Bone marrow (tissue), 2 donors: Measurements from ENCODE around the gene UBAC1.

Experiments used
- DNase-seq, 2 donors: peaks; one replicate each; lab custom pipeline; 2025; lab: John Stamatoyannopoulos, UW

Gene UBAC1

DNA sequence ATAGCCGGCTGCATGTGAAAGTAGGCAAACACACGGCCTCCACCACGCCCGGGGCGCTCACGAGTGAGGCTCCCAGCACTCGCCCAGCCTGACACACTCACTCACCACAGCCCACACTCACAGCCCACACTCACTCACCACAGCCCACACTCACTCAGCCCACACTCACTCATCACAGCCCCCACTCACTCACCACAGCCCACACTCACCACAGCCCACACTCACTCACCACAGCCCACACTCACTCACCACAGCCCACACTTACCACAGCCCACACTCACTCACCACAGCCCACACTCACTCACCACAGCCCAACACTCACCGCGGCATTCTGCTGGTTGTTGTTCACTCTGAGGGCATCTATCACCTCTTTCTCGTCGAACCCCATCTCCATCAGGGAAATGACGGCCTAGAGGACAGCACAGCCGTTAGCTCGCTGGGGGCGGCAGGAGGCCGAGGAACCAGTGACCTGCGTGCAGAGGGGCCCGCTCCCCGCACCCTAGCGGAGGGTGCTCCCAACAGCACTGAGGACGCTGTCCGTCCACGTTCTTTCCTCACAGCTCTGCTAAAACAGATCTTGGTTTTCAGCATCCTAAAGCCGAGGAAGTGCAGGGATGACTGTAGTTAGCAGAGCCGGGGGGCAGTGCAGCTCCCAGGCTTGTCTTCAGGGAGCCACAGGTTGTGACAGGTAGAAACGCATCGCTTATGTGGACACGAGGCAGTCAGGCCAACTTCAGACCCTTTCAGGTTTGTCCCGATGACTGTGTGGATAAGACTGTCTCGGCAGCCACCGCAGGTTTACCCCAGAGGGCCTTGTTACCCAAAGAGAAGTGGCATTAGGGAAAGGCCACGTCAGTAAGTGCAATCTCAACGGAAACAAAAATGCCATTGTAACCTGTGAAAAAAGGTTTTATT, 21.6 kb downstream of the UBAC1 start:
- no peak for DNase-seq

DNA sequence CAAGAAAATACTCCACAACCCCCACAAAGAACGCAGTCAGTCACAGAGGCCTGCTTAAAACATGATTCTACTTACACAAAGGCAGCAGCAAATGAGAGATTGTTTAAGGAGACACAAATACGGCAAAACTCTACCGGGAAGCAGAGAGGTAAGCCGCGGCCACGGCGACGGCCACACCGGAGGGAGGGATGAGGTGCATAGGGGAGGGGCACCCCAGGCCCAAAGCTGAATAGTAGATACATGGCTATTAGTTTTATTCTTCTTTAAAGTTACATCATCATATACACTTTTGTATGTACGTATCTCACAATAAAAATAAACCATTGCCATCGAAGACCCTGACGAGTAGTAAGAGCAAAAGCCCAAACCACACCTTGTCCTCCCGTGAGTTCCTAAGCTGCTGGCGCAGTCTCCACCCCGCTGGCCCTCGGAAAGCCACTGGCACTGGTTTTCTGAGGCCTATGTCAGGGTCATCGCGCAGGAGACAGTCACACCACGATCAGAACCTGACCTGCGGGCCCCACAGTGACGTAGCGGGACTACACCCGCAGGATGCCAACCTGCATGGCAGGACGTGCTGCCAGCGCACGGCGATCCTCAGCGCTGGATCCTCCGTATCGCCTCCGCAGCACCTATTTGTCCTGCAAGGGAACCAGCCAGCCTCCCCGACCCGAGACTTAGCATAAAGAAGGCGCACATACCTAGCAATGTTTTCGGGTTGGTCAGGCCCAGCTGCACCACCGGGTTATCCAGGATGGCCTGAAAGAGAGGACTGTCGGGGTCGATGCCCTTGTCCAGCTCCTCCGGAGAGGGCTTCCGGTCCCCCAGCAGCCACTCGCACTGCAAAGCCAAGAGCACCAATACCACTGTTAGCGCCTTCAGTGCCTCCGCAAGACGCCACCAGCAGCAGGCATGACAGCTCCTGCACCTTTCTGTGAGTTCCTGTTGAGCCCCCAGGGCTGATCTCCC, 23.4 kb downstream of the UBAC1 start:
- no peak for DNase-seq

DNA sequence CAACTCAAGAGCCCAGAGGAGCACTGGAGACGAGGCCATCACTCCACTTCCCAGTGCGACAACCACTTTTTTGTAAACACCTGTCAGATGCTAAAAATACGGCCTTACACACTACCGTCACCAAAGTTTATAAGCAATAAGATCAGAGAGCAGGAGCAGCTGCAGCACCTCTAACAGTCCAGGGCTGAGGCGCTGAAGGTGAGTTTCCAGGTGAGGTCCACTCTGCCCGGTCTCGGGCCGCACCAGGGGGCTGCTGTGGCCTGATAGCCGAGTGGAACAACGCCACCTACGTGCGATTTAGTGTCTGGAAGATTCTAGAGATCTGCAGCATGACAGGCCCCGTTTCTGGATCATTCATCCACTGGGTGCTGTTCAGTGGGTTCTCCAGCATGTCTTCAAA, 28.1 kb downstream of the UBAC1 start:
- no peak for DNase-seq

DNA sequence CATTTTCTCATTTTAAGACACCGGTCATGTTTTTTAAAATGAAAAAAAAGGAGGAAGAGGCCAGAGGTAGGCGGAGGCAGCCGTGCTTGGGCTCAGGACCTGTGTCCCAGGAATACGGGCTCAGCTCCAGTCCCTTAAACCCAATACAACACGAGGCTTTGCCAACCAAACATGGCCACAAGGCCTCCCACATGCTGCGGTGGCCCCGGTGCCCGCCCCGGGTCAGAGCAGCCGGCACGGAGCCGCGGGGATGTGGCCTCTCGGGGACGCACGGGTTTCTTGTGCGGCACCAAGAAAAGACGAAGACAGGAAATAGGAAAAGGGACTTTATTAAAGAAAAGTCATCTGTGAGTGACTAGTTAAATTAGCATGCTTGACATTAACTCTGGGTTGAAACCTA, 28.5 kb downstream of the UBAC1 start:
- DNase-seq: no peak

DNA sequence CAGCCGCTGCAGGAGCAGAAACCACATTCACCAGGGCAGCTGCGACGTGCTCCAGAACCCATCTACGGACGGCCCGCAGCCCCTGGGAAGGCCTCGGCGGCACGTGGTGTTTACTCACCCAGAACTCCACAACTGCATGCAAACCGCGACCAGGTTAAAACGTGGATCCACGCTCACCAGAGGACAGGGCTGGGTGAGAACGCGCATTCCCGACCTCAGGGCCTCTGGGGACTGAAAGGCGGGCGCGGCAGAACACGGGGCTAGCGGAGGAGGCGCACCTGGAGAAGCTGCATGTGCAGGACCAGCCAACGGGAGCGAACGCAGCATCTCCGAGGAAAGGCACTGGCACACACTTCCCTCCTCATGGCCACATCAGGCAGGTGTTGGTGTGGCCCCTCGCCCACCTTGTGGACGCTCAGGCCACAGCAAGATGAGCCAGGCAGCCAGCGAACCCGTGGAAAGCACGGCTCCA, 29.8 kb downstream of the UBAC1 start:
- DNase-seq: no peak

DNA sequence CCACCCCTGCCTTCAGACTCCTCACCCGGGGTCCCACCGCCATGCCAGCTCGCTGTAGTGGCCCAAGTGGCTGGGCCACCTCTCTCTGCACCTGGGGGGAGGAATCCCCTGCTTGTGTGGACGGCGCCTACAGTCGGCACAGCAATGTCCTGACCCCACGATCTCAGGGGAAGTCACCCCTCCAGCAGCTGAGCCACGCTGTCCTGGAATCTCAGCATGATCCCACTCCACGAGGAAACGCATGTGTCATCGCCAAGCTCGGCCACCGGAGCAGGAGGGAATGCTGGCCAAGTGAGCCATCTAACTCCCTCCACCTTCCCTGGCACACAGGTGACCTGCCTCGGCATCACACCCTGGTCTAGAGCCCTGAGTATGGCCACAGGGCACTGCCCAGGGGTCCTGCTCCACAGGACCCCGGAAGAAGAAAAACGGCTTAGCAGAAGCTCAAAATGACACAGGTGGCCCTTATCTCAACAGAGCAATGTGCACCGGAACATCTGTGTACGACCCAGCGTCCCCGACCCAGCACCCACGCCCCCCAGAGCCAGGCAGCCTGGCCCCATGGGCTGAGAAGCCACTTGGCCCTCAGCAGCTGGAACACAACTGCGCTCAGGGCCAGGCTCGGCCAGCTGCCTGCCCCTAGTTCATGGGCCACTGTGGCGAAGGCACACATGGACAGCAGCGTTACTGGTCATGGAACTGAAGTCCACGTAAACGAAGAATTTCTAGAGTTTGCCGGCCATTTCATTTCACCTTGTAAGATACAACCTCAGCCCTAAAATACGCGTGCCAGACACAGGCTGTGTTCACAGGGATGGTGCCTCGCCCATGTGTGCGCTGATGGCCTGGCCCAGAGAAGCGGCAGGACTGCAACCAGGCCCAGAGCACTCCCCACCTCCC, 30.5 kb downstream of the UBAC1 start:
- no peak for DNase-seq

DNA sequence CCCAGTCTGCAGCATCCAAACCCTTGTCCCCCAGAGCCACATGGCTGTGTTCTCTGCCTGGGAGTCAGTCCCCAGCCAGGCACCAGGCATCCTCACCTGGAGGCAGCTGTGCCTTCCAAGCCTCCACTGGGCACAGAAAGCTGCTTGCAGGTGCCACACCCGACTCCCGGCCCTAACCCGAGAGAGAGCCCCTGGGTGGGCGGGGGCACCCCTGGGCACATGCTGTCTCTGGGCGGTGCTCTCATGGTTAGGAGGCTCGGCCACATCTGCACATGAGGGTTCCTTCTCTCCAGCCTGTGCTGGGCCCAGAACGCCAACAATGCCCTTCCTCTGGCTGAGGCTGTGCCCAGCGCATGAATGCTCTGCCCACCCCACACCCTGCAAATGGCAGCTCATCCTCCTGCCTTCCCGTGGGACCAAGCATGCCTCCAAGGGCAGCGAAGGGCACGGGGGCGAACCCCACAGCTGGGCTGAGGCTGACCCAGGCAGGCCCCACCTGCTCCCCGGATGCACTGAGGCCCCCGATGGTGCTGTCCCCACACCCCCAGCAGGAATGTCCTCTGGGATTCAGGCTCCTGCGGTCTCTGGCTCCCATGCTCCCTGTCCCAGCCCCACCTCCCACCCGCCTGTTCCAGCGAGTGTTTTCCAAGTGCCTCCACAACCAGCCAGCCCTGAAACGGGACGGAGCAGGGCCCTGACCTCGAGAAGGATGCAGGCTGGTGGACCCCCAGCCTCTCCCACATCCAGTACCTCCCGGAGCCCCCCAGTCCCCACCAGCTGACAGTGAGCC, 31.3 kb downstream of the UBAC1 start:
- DNase-seq: no peak

DNA sequence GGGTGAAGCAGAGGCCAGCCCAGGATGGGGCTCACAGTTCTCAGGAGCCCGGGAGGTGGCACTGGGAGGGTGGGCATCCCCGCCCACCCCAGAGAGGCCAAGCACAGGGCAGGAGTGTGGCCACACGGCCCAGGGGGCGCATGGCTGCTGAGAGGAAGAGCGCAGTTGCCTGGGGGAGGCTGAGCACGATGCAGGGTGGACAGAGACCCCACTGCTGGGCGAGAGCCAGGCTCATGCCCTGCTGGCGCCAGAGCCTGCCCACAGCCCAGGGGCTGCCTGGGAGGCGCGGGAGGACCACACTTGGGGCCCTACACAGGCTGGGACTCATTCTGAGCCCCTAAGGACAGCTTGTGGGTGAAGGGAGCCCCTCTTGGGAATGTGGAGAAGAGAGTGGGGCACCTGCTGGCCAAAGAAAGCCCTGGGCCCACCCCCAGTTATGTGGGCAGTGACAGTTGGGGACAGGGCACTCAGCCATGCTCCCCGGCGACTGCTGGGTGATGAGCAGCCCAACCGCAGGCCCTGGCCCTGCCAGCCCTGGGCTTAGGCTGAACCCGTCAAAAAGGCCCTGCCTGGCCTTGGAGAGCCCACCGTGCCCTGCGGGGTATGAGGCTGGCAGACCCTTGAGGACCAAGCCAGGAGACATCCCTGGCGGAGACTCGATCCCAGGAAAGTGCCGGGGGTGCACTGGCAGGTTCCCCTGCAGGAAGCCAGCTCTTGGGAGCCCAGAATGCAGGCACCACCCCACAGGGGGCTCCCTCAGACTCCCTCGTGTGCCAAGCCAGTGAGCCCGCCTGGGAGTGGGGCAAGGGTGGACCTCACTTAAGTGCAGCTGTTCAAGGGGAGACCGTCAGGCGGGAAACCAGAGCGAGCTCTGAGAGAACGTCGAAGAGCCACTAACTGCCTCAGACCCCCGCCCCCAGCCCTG, 32.2 kb downstream of the UBAC1 start:
- no peak for DNase-seq

DNA sequence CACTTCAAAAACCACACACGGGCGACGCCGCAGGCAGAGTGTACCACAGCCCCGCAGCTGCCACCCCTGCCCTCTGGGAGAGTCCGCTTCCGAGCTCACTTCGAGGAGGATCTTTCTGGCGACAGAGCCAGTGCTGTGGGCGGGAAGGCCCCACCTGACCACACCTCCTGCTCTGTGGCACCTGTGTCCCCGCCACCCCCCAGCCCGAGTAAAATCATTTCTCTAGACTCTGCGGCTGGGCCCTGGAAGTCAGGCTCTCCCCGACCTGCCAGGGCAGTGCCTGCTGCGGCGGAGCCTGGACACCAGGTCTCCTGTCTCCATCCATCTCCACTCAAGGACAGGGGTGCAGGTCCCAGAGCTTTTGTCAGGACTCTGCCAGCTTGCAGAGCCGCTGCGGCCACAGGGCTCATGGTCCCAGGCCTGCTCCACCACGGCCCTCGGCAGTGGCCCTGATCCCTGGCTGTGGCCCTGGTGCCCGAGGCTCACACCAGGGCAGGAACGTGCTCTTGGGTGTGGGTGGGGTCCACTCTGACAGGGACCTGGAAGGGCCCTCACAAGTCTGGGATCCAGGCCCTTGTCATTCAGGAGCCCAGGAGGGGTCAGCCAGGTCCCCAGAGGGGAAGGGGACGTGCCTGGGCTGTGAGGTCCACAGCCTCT, 33.0 kb downstream of the UBAC1 start:
- no peak for DNase-seq

DNA sequence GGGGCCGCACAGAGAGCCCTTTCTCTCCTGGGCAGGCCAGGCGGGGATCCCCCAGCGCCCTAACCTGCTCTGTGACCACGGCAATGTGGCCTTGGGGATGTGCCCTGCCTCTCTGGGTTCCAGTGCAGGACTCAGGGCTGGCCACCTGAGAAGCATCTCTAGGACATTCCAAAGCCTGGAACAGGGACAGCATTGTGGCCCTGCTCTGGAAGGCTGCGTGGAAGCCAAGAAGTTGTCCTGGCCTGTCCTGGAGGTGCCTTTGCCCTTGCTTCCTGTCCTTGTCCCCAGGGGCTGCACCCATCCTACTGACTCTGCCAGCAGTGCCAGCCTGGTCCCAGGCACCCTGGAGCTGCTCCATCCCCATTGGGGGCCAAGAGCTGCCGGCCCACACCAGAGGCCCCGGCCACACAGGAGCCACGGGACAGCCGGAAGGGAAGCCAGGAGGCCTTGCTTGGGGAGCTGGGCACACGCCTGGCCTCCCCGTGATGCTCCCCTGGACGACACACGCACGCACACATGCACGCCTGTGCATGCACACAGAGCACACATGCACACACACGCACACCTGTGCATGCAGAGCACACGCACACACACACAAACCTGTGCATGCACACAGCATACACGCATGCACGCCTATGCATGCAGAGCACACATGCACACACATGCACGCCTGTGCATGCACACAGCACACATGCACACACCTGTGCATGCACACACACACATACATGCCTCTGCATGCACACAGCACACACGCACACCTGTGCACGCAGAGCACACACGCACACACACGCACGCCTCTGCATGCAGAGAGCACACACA, 33.8 kb downstream of the UBAC1 start:
- no peak for DNase-seq

DNA sequence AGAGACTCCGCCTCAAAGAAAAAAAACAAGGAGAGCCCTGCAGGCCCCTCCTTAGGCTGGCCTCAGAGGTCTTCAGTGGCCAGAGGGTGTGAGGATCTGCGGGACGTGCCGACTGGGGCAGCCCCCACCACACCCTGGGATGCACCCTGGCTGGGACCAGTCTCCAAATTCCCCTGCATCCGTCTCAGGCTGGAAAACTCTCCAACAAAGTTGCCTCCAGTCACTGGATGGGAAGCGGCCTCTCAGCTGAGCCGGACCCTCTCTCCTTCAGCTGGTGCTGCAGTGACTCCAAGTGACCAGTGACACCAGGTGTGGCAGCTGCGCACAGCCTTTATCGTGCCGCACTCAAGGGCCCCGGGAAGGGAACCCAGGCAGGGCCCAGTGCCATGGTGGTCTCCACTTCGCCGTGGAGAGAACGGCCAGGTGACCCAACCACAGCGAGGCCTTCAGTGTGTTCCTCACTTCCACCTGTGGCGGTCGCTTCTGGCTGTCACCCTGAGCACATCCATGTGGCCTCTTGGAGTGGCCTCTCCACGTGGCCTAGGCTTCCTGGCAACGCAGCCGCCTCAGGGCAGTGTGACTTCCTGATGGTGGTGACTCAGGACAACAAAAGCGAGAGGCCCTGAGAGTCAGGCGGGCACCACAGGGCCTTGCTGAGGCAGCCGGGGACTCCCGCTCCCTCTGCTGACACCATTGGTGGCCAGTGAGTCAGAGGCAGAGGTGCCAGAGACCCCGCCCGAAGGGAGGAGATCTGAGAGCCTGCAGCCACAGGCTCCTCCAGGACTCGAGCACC, 34.6 kb downstream of the UBAC1 start:
- peak; percentile 59 to 81 for DNase-seq

DNA sequence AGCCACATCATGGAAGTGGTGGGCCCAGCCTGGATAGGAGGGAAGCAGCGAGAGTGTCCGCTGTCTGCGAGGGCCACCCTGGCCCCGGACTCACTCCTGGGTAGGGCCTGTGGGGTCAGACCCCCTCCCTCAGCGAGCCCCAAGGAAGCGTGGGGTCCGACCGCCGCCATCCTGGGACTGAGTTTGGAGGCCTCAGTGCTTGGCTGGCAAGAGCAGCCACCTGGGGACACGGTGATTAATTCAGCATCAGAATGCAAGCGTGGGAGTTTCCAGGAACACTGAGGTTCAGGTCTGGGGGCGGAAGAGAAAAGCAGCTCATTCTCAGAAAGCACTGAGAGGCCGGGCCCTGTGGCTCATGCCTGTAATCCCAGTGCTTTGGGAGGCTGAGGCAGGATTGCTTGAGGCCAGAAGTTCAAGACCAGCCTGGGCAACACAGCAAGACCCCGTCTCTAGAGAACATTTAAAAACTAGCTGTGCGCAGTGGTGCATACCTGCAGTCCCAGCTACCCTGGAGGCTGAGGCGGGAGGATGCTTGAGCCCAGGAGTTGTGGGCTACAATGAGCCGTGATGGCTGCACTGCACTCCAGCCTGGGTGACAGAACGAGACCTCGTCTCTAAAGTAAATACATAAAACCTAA, 35.6 kb downstream of the UBAC1 start:
- no peak for DNase-seq

DNA sequence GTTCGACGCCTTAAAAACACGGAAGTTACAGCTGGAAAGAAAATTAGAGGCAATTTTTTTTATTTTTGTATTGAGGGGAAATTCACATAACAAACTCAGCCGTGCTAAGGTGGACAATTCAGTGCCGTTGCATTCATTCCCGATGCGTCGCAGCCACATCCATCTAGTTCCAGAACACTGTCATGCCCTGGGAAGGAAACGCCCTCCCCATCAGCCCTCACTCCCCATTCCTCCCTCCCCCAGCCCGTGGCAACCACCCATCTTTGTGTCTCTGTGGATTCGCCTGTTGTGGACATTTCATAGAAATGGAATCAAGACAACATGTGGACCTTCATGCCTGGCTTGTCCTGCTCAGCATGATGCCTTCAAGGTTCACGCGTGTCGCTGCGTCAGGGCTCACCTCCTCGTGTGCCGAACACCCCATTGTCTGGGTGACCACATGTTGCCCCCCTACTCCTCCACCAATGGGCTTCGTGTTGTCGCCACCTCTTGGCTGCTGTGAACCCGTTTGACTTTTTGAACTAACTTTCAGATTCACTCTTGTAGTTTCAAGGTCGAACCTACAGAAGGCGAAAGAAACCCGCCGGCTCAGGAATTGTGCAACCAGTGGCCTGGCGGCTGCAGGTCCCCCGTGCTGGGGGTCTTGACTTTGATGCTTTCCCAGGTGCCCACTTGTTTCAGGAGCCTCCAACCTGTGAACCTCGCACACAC, 36.4 kb downstream of the UBAC1 start:
- no peak for DNase-seq

DNA sequence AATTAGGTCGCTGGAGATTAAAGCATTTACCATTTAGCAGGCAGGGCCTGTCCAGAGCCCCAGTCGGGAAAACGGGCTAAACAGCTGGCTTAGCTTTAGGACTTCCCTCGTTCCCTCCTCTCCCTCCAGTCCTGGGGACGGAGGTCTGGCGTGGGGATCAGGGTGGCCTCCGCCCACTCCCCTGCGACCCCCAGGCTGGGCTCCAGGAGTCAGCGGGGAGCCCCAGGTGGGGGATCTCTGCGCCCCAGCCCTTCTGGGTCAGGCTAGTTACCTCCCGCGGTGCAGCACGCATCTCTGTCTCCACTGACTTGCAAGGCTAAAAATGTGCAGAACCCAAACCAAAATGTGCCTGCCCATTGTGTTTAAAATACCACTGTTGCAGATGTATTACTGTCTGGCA, 37.7 kb downstream of the UBAC1 start:
- no peak for DNase-seq

DNA sequence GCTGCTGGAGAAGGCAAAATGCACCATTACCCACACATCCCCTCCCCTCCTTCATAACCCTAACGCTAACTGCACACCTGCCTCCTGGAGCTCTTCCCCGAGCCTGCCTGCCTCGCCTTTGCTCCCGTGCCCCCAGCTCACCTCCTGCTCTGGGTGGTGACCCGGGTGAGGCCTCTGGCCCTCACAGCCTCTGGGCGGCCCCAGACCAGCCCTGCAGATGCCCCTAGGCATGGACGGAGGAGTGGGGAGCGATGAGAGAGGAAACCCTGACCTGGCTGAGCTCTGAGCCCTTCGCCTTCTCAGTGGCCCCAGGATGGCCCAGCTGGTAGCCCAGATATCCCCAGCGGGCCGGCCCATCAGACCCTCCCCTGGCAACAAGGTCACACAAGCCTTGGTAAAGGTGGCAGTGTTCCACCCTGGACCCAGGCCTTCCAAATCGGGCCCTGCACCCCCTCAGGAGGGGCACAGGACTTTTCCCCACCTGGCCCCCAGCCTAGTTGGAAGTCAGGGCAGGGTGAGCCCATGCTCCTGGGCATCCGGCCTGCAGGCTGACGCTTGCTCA, 39.3 kb downstream of the UBAC1 start:
- DNase-seq: no peak

DNA sequence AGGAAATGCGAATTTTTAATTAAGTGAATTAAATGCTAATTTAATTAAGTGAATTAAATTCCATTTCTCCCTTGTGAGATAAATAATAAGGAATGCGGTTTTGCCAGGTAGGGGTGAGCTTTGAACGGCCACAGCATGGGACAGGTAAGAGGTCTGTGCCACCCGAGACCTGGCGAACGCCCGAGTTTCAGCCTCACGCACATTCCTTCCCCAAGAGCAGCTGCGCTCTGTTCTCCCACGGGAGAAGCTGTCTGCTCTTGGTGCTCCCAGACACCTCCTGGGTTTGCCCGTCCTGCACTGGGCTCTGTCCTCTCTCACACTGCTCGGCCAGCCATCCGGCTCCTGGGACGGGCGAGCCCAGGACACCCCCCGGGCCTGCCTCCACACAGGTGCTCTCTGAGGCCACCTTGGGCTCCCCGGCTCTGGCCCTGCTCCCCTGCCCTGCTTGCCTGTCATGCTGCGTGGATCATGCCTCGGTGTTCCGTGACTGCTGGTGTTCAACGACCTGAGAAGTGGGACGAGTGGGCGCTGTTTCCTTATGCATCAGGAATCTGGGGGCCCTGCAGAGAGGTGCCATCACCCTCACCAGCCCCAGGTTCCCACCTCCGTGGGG, 40.1 kb downstream of the UBAC1 start:
- no peak for DNase-seq
